Measurements from ENCODE around the gene BRD8.

GRCh38 chr5:138140268-138140667 is 38.2 kb downstream of the BRD8 start:
- no peak for TF ChIP-seq CTCF (IDR thresholded peaks at IDR 0.05; ENCODE audit: extremely low read depth in 1 of 2, insufficient read depth in 1 of 2, low read depth in 1 of 2, low read length in 2 of 2)
- no peak for TF ChIP-seq POLR2AphosphoS5 (IDR thresholded peaks at IDR 0.05; ENCODE audit: insufficient read depth, low read depth, low read length)
- no peak for TF ChIP-seq JUN (IDR thresholded peaks at IDR 0.05; ENCODE audit: borderline replicate concordance, insufficient read depth, insufficient read length, low read depth)
- TF ChIP-seq EZH2 (IDR thresholded peaks at IDR 0.05; ENCODE audit: borderline replicate concordance, low read depth, low read length, severe bottlenecking): no peak
- no peak for TF ChIP-seq POLR2A (IDR thresholded peaks at IDR 0.05; ENCODE audit: low read depth, low read length)
- TF ChIP-seq MYC (IDR thresholded peaks at IDR 0.05; ENCODE audit: low read depth, low read length): no peak
- TF ChIP-seq MAX (IDR thresholded peaks at IDR 0.05; ENCODE audit: insufficient read depth, insufficient read length): no peak

All from endothelial cell of umbilical vein (primary cell).